NCI-H510A (cell line): Measurements from ENCODE around the gene EMD.
"Not testable (repeated sequence)": the region's sequence is repeated elsewhere in the genome, so short reads cannot be mapped to it uniquely, and the experiment has no call there.

ENCODE experiments used
- DNase-seq: peaks from one replicate; lab custom pipeline; 2025; lab: John Stamatoyannopoulos, UW

EMD gene

GRCh38 chrX:154396363-154396762 lies 17.3 kb downstream of the EMD start:
- DNase-seq, result not testable (repeated sequence)

- DNase-seq, result peak; percentile 66
These were observed 18.1 kb downstream of the EMD start for GRCh38 chrX:154396973-154397887.

- peak; percentile 81 for DNase-seq
These were observed 19.0 kb downstream of the EMD start, which contains the start of gene RPL10 for GRCh38 chrX:154397888-154398667. RPL10 (plus strand) TSS chrX:154398377; CDS start chrX:154398520, 143 bp downstream.

GRCh38 chrX:154398668-154399526 lies 19.8 kb downstream of the EMD start:
- DNase-seq, result peak; percentile 38

- no peak for DNase-seq
These were observed 20.7 kb downstream of the EMD start for GRCh38 chrX:154399527-154400368.

GRCh38 chrX:154400369-154400817 lies 21.3 kb downstream of the EMD start:
- not testable (repeated sequence) for DNase-seq

- no peak for DNase-seq
These were observed 22.1 kb downstream of the EMD start for GRCh38 chrX:154401045-154401799.

- no peak for DNase-seq
These were observed 23.0 kb downstream of the EMD start for GRCh38 chrX:154401918-154402621.

- DNase-seq, result no peak
These were observed 23.6 kb downstream of the EMD start for GRCh38 chrX:154402622-154403127.

GRCh38 chrX:154403192-154403591 lies 24.1 kb downstream of the EMD start:
- no peak for DNase-seq

GRCh38 chrX:154403858-154404257 lies 24.8 kb downstream of the EMD start:
- no peak for DNase-seq

- DNase-seq, result no peak
These were observed 25.6 kb downstream of the EMD start for GRCh38 chrX:154404625-154405192.

GRCh38 chrX:154408659-154409221 lies 29.6 kb downstream of the EMD start:
- no peak for DNase-seq

- no peak for DNase-seq
These were observed 30.3 kb downstream of the EMD start, which contains the start of gene DNASE1L1 for GRCh38 chrX:154409222-154409871. DNASE1L1 (minus strand) TSS chrX:154409254; CDS start chrX:154405568, 3,686 bp downstream.

- DNase-seq, result no peak
These were observed 32.9 kb downstream of the EMD start for GRCh38 chrX:154411981-154412340.

- no peak for DNase-seq
These were observed 33.4 kb downstream of the EMD start for GRCh38 chrX:154412468-154412867.

GRCh38 chrX:154413142-154413541 lies 34.0 kb downstream of the EMD start:
- DNase-seq, result no peak

- no peak for DNase-seq
These were observed 38.1 kb downstream of the EMD start for GRCh38 chrX:154417157-154417556.
